Measurements from ENCODE around the gene DSCAML1. TPM values are rescaled to one million over a fixed set of nuclear protein-coding genes. Genes with fewer than 3 reads are reported as not detected.
"Not testable (repeated sequence)": the region's sequence is repeated elsewhere in the genome, so short reads cannot be mapped to it uniquely, and the experiment has no call there.

The DSCAML1 gene
- total and polyA plus RNA-seq, 2 of the 8 experiments (the other 6 are each of a cell fraction or from before 2014, with no cell fraction given), result 0.19 to 0.24 TPM

GRCh38 chr11:117456721-117457029, 340.3 kb downstream of the DSCAML1 start:
- H2AFZ ChIP-seq (ENCODE audit: low read length); H3K23me2 ChIP-seq (ENCODE audit: low read depth, low read length); H4K5ac ChIP-seq (ENCODE audit: insufficient read length, low read depth, low read length); H3K27me3 ChIP-seq (replicated peaks in 1 of 4; ENCODE audit: control insufficient read depth in 3 of 4, extremely low read depth in 1 of 4, insufficient read depth in 3 of 4, low read length in 3 of 4); H2BK120ac ChIP-seq (replicated peaks; ENCODE audit: low read depth, low read length); H2AK5ac ChIP-seq (ENCODE audit: low read depth, low read length); H4K8ac ChIP-seq (ENCODE audit: extremely low read depth, insufficient read depth, low read length); H2BK20ac ChIP-seq (ENCODE audit: low read length); H4K20me1 ChIP-seq (replicated peaks in 1 of 2; ENCODE audit: control insufficient read depth in 1 of 2, insufficient read depth in 2 of 2, low read length in 2 of 2); H3K4me1 ChIP-seq (replicated peaks in 1 of 4; ENCODE audit: control insufficient read depth in 3 of 4, insufficient read depth in 4 of 4, low read length in 3 of 4); H3K36me3 ChIP-seq (ENCODE audit: control insufficient read depth in 2 of 4, insufficient read depth in 4 of 4, low read length in 3 of 4); H3K79me2 ChIP-seq (ENCODE audit: control insufficient read depth in 1 of 2, insufficient read depth in 2 of 2, low read length in 2 of 2); DNase-seq (ENCODE audit: low read depth in 1 of 2, low spot score in 2 of 2); H3K4ac ChIP-seq (replicated peaks; ENCODE audit: insufficient read length, low read depth, low read length); H3K18ac ChIP-seq (ENCODE audit: extremely low read depth, low read length); H3K9ac ChIP-seq (replicated peaks in 1 of 4; ENCODE audit: extremely low read depth in 1 of 4, low read depth in 3 of 4, low read length in 3 of 4); H2BK5ac ChIP-seq (ENCODE audit: low read depth, low read length); H3K4me2 ChIP-seq (ENCODE audit: insufficient read depth in 1 of 2, low read depth in 2 of 2, low read length in 2 of 2); H3K56ac ChIP-seq (replicated peaks; ENCODE audit: insufficient read length, low read depth, low read length); H2BK12ac ChIP-seq (ENCODE audit: low read depth, low read length); H3K79me1 ChIP-seq (ENCODE audit: low read depth, low read length); H3K9me3 ChIP-seq (ENCODE audit: insufficient read depth in 2 of 2, low read depth in 1 of 2, low read length in 1 of 2); H2BK15ac ChIP-seq (ENCODE audit: low read length); H3K23ac ChIP-seq (ENCODE audit: insufficient read length); H4K91ac ChIP-seq (replicated peaks; ENCODE audit: insufficient read length, low read length); H3K14ac ChIP-seq (ENCODE audit: insufficient read length); H3K4me3 ChIP-seq (ENCODE audit: extremely low read depth in 1 of 4, insufficient read depth in 2 of 4, low read depth in 3 of 4, low read length in 4 of 4); FAIRE-seq; H3K27ac ChIP-seq (ENCODE audit: low read depth, low read length): not testable (repeated sequence)
- POLR2A ChIA-PET (ENCODE audit: partially characterized antibody), result interaction anchor here (1.7 kb wide), 1 partner anchor 13 kb away, joined by 4 read pairs; no protein-coding TSS in a partner anchor
- CTCF ChIA-PET (ENCODE audit: partially characterized antibody), result interaction anchor here (0.8 to 6.0 kb wide), 8 partner anchors 9 to 362 kb away, joined by 3 to 24 read pairs (median 4); no protein-coding TSS in a partner anchor
- 94% methylated on average over 7 of the region's 8 CpGs; no CpG with 5 or more reads in 1 of the 2 experiments for WGBS, 2 experiments (ENCODE audit: extremely low coverage in 1 of 2, insufficient coverage in 1 of 2, insufficient read length in 1 of 2, insufficient replicate concordance in 2 of 2, low coverage in 1 of 2, low lambda C conversion rate in 2 of 2, missing lambda C conversion rate in 1 of 2)

Data from H1 (cell line).